Trophoblast cell (in vitro differentiated cells and primary cell): Measurements from ENCODE around the gene AGAP6.
"Not testable (repeated sequence)": the region's sequence is repeated elsewhere in the genome, so short reads cannot be mapped to it uniquely, and the experiment has no call there.

ENCODE experiments used
- DNase-seq, 2 donors: peaks; one replicate each; pipeline ENCODE4 v3.0.0-alpha.2; 2016
- H2AFZ ChIP-seq: 2 replicates; pipeline ENCODE4 v1.6.1; 2013; ENCODE audit warnings: low read length, moderate library complexity, mild to moderate bottlenecking; ENCODE audit not compliant: insufficient read depth, poor library complexity
- H2AK5ac ChIP-seq: 2 replicates; pipeline ENCODE4 v1.6.1; 2013; ENCODE audit warnings: mild to moderate bottlenecking, low read length
- H2BK120ac ChIP-seq: 2 replicates; pipeline ENCODE4 v1.6.1; 2013; ENCODE audit warnings: low read length, mild to moderate bottlenecking, moderate library complexity; ENCODE audit not compliant: insufficient read depth, poor library complexity
- H2BK12ac ChIP-seq: 2 replicates; pipeline ENCODE4 v1.6.1; 2013; ENCODE audit warnings: mild to moderate bottlenecking, low read length, moderate library complexity
- H2BK5ac ChIP-seq: 2 replicates; pipeline ENCODE4 v1.6.1; 2013; ENCODE audit warnings: low read length, low read depth, moderate library complexity, mild to moderate bottlenecking; ENCODE audit not compliant: poor library complexity
- H3K14ac ChIP-seq: 2 replicates; pipeline ENCODE4 v1.6.1; 2013; ENCODE audit warnings: mild to moderate bottlenecking, low read length
- H3K18ac ChIP-seq: 2 replicates; pipeline ENCODE4 v1.6.1; 2013; ENCODE audit warnings: mild to moderate bottlenecking, low read length
- H3K23ac ChIP-seq: 2 replicates; pipeline ENCODE4 v1.6.1; 2013; ENCODE audit warnings: low read length
- H3K27ac ChIP-seq: 2 replicates; pipeline ENCODE4 v1.5.1; 2013; ENCODE audit warnings: low read depth, mild to moderate bottlenecking, inconsistent platforms, low read length, moderate library complexity
- H3K27me3 ChIP-seq: 2 replicates; pipeline ENCODE4 v1.6.1; 2013; ENCODE audit warnings: inconsistent platforms, mild to moderate bottlenecking, low read length, moderate library complexity; ENCODE audit not compliant: insufficient read depth
- H3K36me3 ChIP-seq, 2 experiments: 1 replicate in 1 of 2; 2 replicates in 1 of 2; pipeline ENCODE4 v1.6.1; 2013; ENCODE audit warnings: low read length in 2 of 2, mild to moderate bottlenecking in 2 of 2, moderate library complexity in 1 of 2; ENCODE audit not compliant: insufficient read depth in 2 of 2, control insufficient read depth in 1 of 2
- H3K4ac ChIP-seq: 2 replicates; pipeline ENCODE4 v1.6.1; 2013; ENCODE audit warnings: low read depth, mild to moderate bottlenecking, low read length, moderate library complexity
- H3K4me1 ChIP-seq, 2 experiments: 1 replicate in 1 of 2; 2 replicates in 1 of 2; pipeline ENCODE4 v1.6.1; 2013; ENCODE audit warnings: low read length in 2 of 2, mild to moderate bottlenecking in 2 of 2, moderate library complexity in 1 of 2; ENCODE audit not compliant: insufficient read depth in 2 of 2, control insufficient read depth in 1 of 2
- H3K4me2 ChIP-seq: 2 replicates; pipeline ENCODE4 v1.6.1; 2013; ENCODE audit warnings: inconsistent platforms, mild to moderate bottlenecking, low read length, moderate library complexity
- H3K4me3 ChIP-seq: 2 replicates; pipeline ENCODE4 v1.5.1; 2013; ENCODE audit warnings: mild to moderate bottlenecking, low read depth, low read length, inconsistent platforms
- H3K79me1 ChIP-seq: one replicate; pipeline ENCODE4 v1.6.1; 2013; ENCODE audit warnings: low read length
- H3K79me2 ChIP-seq: 2 replicates; pipeline ENCODE4 v1.6.1; 2013; ENCODE audit warnings: low read length, mild to moderate bottlenecking; ENCODE audit not compliant: control insufficient read depth, insufficient read depth, poor library complexity
- H3K9ac ChIP-seq: 2 replicates; pipeline ENCODE4 v1.6.1; 2013; ENCODE audit warnings: mild to moderate bottlenecking, low read length
- H3K9me3 ChIP-seq: 2 replicates; pipeline ENCODE4 v1.6.1; 2013; ENCODE audit warnings: low read depth, mild to moderate bottlenecking, control low read depth, inconsistent platforms, low read length; ENCODE audit not compliant: insufficient read depth
- H4K12ac ChIP-seq: 2 replicates; pipeline ENCODE4 v1.6.1; 2013; ENCODE audit warnings: low read depth, mild to moderate bottlenecking, low read length, moderate library complexity
- H4K8ac ChIP-seq: 2 replicates; pipeline ENCODE4 v1.6.1; 2013; ENCODE audit warnings: low read depth, mild to moderate bottlenecking, low read length, moderate library complexity
- H4K91ac ChIP-seq: one replicate; pipeline ENCODE4 v1.6.1; 2013; ENCODE audit warnings: low read depth, mild to moderate bottlenecking, low read length, moderate library complexity
- WGBS: extraction: QIAGEN DNeasy Blood & Tissue Kit; methylation state at CpG from one replicate; pipeline ENCODE4 v1.1.7; 2013; ENCODE audit warnings: missing lambda C conversion rate; ENCODE audit not compliant: insufficient read length, insufficient coverage; ENCODE audit errors: extremely low coverage; 5-methylcytosine and 5-hydroxymethylcytosine counted together

The AGAP6 gene

DNA sequence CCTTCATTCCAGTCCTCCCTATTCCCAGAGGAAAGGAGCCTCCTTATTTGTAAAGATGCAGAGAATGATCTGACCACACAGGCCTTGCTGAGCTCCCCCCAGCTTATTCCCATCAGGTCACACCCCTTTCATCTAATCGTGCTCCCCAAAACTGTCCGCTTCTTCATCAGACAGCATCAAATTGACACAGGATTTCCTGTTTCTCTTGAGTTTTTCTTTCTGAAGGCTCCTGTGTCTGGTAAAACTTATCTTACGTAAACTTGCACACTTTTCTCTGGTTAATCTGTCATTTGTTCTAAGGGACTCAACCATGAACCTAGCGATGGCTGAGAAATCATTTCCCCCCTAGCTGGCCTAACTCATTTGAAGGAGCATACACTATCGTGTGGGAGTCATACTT is 59.4 kb downstream of the AGAP6 start:
- H3K4me1 ChIP-seq, H3K79me1 ChIP-seq, H3K14ac ChIP-seq, H3K9me3 ChIP-seq, H2BK120ac ChIP-seq, H3K9ac ChIP-seq, H2AFZ ChIP-seq, H3K79me2 ChIP-seq, H3K36me3 ChIP-seq, H4K12ac ChIP-seq, H3K27me3 ChIP-seq, H2BK5ac ChIP-seq, H2AK5ac ChIP-seq, H4K8ac ChIP-seq, H3K18ac ChIP-seq, H3K27ac ChIP-seq, H3K23ac ChIP-seq, H3K4me2 ChIP-seq, H3K4ac ChIP-seq, H3K4me3 ChIP-seq, H2BK12ac ChIP-seq, DNase-seq, H4K91ac ChIP-seq: not testable (repeated sequence)
- WGBS, result no CpG with 5 or more reads among the region's 5 CpGs

DNA sequence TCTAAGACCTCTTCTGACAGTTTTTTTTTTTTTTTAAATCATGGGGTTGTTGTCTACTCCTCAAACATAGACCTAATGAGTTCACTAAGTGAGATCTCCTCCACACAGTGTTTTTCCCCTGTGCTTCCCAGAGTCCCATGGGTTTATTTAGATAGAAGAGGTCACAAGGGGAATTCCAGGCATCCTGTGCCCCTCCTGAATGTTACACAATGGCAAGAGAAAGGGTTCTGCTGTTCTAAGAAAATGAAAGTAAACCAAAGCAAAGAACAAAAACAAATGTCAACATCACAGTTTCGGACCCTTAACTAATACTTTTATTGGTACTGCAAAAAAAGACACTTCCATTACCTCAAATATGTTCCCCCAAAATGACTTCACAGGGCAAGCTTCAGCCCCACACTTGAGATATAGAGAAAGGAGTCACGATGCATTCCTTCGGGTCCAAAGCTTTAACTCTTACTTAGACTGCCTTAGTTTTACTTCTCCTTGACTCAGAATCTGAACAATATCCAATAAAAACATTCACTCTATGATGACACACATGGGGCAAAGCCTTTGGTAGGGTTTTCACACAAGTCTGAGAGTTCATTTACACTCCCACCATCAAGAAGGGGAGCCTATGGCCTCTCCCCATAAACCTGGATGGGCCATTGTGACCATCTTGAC is 63.9 kb downstream of the AGAP6 start:
- H3K14ac ChIP-seq, H3K4me3 ChIP-seq, H4K12ac ChIP-seq, H3K4ac ChIP-seq, H3K23ac ChIP-seq, H3K9me3 ChIP-seq, H2AK5ac ChIP-seq, H2AFZ ChIP-seq, H3K79me1 ChIP-seq, H4K8ac ChIP-seq, H2BK5ac ChIP-seq, H3K4me1 ChIP-seq, H3K4me2 ChIP-seq, H3K79me2 ChIP-seq, H3K9ac ChIP-seq, H2BK120ac ChIP-seq, H3K27ac ChIP-seq, H3K27me3 ChIP-seq, H4K91ac ChIP-seq, H2BK12ac ChIP-seq, H3K36me3 ChIP-seq, H3K18ac ChIP-seq: not testable (repeated sequence)
- no CpG with 5 or more reads among the region's 3 CpGs for WGBS
- DNase-seq, result peak in 1 of 2 donors; percentile 12

DNA sequence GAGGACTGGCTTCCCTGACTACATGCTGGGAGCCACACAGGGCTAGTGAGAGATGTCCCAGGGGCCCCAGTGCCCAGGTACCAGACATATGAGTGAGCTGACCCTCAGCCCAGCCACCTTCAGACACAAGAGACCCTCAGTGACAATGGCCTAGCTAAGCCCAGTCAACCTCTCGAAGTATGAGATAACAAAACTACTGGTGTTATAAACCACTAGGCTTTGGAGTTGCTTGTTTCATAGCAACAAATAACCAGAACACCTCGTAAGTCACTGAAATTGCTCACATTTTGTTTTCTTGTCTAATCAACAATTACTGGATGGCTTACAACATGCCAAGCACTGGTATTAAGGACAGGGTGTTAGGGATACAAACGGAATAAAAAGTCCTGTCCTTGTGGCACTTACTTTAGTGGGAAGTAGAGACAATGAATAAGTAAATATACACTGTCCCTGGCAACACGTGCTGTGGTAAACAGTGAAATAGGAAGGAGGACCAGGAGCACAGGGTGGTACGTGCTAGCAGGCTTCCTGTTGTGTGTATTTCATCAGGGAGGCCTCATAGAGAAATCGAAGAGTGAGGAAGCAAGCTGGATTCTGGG is 64.7 kb downstream of the AGAP6 start:
- not testable (repeated sequence) for H3K4me3 ChIP-seq, H2AFZ ChIP-seq, H3K36me3 ChIP-seq, H3K9ac ChIP-seq, H3K79me1 ChIP-seq, H2BK12ac ChIP-seq, H3K18ac ChIP-seq, H3K14ac ChIP-seq, H3K4me2 ChIP-seq, H2BK120ac ChIP-seq, H3K4ac ChIP-seq, H4K91ac ChIP-seq, H3K27me3 ChIP-seq, H2AK5ac ChIP-seq, H3K27ac ChIP-seq, H2BK5ac ChIP-seq, H4K12ac ChIP-seq, H3K79me2 ChIP-seq, H3K4me1 ChIP-seq, H3K23ac ChIP-seq, H4K8ac ChIP-seq, H3K9me3 ChIP-seq, DNase-seq
- WGBS, result no CpG with 5 or more reads among the region's 6 CpGs

DNA sequence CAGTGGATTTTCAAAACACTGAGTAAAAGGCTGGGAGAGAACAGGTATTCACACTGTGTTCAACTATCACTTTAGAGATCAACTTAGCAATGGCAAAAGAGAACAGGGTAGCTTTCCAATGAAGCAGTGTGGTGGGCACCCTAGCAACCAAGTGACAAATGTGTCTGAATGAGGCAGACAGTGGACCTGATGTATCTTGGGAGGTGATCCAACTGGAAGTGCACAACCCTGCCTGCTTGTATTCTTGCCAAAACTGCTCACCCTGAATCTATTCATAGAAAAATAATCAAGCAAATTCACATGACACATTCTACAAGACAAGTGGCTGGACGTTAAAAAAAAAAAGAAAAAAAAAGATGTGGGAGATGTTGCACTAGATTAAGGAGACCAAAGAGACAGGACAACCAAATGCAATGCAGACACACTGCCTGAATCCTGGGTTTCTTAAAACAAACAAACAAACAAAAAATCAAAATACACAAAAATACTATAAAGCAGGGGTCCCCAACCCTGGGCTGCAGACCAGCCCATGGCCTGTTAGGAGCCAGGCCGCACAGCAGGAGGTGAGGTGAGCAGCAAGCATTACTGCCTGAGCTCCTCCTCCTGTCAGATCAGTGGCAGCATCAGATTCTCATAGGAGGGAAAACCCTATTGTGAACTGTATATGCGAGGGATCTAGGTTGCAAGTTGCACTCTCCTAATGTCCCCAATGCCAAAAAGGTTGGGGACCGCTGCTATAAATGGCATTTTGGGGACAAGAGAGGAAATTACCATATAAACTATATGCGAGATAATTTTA is 67.5 kb downstream of the AGAP6 start:
- H3K27me3 ChIP-seq, H2BK120ac ChIP-seq, H4K12ac ChIP-seq, H3K18ac ChIP-seq, H3K4me3 ChIP-seq, H3K4me2 ChIP-seq, H2AK5ac ChIP-seq, H3K9ac ChIP-seq, DNase-seq, H3K79me1 ChIP-seq, H3K27ac ChIP-seq, H2BK5ac ChIP-seq, H2AFZ ChIP-seq, H3K4me1 ChIP-seq, H4K91ac ChIP-seq, H3K4ac ChIP-seq, H3K9me3 ChIP-seq, H4K8ac ChIP-seq, H2BK12ac ChIP-seq, H3K79me2 ChIP-seq, H3K23ac ChIP-seq, H3K14ac ChIP-seq, H3K36me3 ChIP-seq: not testable (repeated sequence)
- WGBS, result no CpG with 5 or more reads among the region's 5 CpGs
